SIG-M5 (cell line): ENCODE data around the gene FLCN.

Experiments
- DNase-seq: peaks from one replicate; lab custom pipeline; 2025; lab: John Stamatoyannopoulos, UW

The FLCN gene

DNA sequence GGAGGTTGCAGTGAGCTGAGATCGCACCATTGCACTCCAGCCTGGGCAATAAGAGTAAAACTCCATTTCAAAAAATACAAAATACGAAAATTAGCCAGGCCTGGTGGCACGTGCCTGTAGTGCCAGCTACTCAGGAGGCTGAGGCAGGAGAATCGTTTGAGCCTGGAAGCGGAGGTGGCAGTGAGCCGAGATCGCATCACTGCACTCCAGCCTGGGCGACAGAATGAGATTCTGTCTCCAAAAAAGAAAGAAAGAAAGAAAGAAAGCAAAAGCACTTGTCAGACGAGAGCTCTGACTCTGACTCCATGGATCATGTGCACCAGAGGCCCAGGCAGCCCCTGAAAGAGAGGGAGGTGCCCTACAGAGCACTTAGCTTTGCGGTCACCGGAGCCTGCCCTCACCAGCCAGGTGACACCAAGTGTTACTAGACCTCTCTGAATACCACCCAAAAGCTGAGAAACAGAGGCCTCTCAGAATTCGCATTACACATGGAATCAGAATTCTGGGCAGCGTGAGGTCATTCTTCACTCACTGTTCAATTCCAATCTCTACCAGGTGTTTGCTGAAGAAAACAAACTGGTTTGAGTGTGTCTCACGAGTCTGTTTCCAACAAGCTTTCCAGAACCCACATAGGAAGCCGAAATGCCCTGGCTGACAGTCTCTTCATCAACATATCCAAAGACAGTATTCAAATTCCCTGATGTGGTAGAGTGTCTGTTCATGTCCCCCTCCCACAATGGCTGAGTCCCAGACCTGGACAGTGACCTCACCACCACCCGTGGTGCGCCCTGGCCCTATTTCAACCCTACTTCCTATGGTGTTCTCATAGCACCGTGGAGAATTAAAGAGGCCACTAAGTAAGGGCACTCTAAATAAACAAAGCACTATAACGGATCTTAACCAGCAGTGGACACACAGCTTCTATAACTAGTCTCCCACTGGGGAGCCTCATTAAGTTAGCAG, 1.5 kb downstream of the FLCN start:
- no peak for DNase-seq

GRCh38 chr17:17232303-17232621, 4.7 kb downstream of the FLCN start:
- no peak for DNase-seq

DNA sequence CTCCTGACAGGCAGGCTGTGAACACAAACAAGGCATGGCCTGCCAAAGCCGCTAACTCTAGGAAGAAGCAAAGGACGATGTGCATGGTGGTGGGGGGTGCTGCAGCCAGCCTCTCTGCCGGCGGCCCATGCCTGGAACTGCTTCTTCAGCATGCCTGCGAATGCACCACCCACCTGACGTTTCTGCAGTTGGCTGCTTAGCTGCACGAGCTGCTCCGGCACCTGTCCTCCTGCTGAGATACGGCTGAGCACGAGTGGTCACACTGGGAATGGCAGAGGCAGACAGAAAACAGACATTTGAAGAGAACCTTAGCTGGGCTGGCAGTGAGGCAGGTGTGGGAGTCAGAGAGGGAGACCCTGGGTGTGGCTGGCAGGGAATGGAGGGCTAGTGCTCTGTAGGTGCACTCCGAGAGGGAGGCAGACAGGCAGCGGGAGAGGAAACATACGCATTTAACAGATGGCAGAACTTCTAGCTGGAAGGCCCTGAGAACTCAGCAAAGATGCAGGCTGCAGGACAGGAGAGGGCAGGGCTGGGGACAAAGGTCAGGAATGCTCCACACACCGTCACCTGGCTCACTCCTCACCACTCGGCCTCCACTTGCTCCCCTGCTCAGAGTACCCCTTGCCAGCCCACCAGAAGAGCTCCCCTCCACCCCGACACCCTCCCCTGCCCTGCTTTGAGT, 5.2 kb downstream of the FLCN start:
- no peak for DNase-seq

GRCh38 chr17:17229416-17230384, 7.3 kb downstream of the FLCN start:
- DNase-seq = no peak

- DNase-seq = no peak
Measured at GRCh38 chr17:17228521-17229279, 8.3 kb downstream of the FLCN start.

- no peak for DNase-seq
Measured at GRCh38 chr17:17227608-17228520, 9.1 kb downstream of the FLCN start.

- DNase-seq = no peak
Measured at GRCh38 chr17:17226451-17227265, 10.3 kb downstream of the FLCN start.

DNA sequence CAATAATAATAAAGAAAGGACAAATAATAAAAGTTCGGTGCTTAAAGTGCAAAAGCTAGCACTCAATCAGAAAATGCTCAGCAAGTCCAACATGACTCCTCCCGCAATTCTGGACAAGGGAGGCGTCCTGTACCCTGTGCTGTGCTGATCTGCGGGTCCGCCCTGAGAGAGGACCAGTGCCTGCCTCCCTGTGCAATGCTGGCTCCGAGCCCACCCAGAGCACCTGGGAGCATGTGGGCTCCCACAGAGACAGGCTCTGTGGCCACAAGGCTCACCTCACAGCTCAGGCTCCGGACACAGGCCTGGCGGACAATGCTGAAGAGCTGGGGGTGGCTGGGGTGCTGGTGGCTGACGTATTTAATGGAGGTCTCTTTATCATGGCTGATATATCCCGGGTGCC, 11.1 kb downstream of the FLCN start:
- no peak for DNase-seq

- no peak for DNase-seq
Measured at GRCh38 chr17:17224137-17224536, 12.8 kb downstream of the FLCN start.

- DNase-seq = no peak
Measured at GRCh38 chr17:17223736-17224135, 13.2 kb downstream of the FLCN start.

DNA sequence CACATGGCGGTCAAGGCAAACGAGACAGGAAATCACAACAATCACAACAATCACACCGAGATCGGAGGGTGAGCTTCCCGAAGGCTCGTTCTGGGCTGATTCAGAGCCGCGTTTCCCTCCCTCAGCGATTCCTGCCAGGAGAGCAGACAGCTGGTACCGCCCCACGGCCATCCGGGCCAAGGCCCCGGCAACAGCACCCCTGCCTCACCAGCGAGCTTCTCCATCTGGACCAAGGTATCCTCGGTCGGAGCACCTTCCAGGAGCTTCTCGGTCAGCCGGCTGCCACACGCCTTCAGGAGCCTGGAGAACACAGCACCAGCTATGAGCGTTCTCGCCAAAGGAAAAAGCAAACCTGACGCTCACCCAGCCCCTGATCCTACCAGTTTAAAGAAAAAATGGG, 15.6 kb downstream of the FLCN start:
- DNase-seq = no peak

- no peak for DNase-seq
Measured at GRCh38 chr17:17220529-17220928, 16.4 kb downstream of the FLCN start.

GRCh38 chr17:17217995-17218394, 19.0 kb downstream of the FLCN start:
- DNase-seq = no peak

DNA sequence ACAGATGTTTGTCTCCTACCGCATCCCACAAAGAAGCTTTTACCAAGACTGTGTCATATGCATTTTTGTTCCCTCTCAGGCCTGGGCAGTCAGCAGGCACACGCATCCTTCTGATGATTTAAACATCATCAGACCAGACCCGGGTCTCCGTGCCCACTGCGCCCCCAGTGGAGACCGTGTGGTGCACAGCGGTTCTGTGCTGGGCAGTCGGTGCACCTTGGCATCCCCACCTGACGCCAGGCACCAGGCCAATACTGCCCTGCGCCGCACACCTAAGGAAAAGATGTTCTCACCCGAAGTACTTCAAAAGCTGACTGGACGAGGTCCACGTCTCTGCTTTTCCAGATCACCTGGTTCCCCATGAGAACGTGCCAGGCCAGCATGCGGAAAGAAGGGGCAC, 20.2 kb downstream of the FLCN start:
- DNase-seq = no peak

DNA sequence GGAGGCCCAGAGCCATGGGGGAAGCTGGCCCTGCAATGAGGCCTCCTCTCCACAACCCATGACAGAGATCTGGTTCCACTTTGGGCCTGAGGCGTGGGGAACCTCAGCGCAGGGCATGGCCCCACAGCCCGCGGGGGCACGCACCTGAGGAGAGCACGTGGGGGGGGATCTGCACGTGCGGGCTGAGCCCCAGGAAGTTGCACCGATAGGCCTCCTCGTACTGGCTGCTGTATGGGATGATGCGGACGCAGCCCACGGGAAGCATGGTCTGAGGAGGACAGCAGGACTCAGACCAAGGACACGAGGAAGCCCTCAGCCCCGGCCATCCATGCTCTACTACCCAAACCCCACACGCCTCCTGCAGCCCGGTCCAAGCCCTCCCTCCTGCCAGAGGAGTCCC, 20.7 kb downstream of the FLCN start:
- DNase-seq = no peak

DNA sequence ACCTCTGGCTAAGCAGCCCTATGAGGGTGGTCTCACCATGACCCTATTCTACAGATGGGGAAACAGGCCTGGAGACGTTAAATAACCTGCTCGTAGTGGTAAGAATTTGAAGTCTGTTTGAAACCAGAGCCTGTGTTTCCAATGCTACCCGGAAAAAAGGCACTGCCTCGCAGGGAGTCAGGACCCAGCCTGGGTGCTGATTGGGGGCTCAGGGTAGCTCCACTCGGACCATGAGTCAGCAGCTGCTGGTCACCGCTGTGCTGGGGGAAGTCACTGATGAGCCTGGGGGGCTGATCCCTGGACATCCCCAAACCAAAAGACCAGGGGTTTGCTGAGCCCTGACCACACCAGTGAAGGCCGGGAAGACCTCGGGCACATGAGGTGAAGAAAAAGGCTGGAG, 21.4 kb downstream of the FLCN start:
- no peak for DNase-seq

- DNase-seq = no peak
Measured at GRCh38 chr17:17214646-17215436, 22.1 kb downstream of the FLCN start.

- no peak for DNase-seq
Measured at GRCh38 chr17:17213775-17214174, 23.2 kb downstream of the FLCN start.

DNA sequence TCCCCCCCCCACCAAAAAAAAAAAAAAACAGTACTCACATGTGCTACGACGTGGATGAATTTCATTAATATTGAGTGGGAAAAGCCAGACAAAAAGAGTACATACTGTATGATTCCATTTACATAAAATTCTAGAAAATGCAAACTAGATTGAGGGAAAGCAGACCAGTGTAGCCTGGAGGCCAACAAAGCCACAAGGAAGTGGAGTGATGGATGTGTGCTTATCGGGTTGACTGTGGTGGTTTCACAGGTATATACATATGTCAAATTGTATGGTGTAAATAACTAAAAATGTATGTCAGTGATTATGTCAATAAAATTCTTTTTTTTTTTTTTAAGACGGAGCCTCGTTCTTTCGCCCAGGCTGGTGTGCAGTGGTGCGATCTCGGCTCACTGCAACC, 29.0 kb downstream of the FLCN start:
- no peak for DNase-seq
